KMS-11 (cell line): ENCODE measurements around the gene OLFML3.
A peak's percentile ranks its signal among the peaks of the same experiment; 100 is the strongest.

Experiments used
- H2AFZ ChIP-seq: fragments of 200-600 bp; sonication (generic); 2 replicates; pipeline ENCODE4 v1.6.1; 2016; ENCODE audit warnings: antibody characterized with exemption, mixed run types, low read depth
- H3K27ac ChIP-seq: fragments of 200-600 bp; sonication (generic); 2 replicates; pipeline ENCODE4 v1.6.1; 2016; ENCODE audit warnings: mild to moderate bottlenecking, mixed run types
- H3K27me3 ChIP-seq: fragments of 200-600 bp; sonication (generic); 2 replicates; pipeline ENCODE4 v1.6.1; 2017; ENCODE audit warnings: mild to moderate bottlenecking, low read depth, mixed run types, moderate library complexity; ENCODE audit not compliant: insufficient read depth
- H3K36me3 ChIP-seq: fragments of 200-600 bp; sonication (generic); 2 replicates; pipeline ENCODE4 v1.6.1; 2017; ENCODE audit warnings: mild to moderate bottlenecking, mixed run types; ENCODE audit not compliant: insufficient read depth
- H3K4me1 ChIP-seq: fragments of 200-600 bp; sonication (generic); 2 replicates; pipeline ENCODE4 v1.6.1; 2016; ENCODE audit warnings: mild to moderate bottlenecking, low read depth, mixed run types; ENCODE audit not compliant: poor library complexity, severe bottlenecking
- H3K4me2 ChIP-seq: fragments of 200-600 bp; sonication (generic); 2 replicates; pipeline ENCODE4 v1.7.0; 2016; ENCODE audit warnings: mild to moderate bottlenecking, mixed run types
- H3K4me3 ChIP-seq: fragments of 200-600 bp; sonication (generic); IDR thresholded peaks from 2 replicates; pipeline ENCODE4 v1.6.1; 2017; ENCODE audit warnings: low read depth, low read length, mixed read lengths; ENCODE audit not compliant: insufficient read depth
- H3K79me2 ChIP-seq: fragments of 200-600 bp; sonication (generic); 2 replicates; pipeline ENCODE4 v1.6.1; 2016; ENCODE audit warnings: low read depth, mixed run types; ENCODE audit not compliant: insufficient read depth
- H3K9ac ChIP-seq: fragments of 200-600 bp; sonication (generic); 2 replicates; pipeline ENCODE4 v1.6.1; 2016; ENCODE audit warnings: mild to moderate bottlenecking, mixed run types
- H4K20me1 ChIP-seq: fragments of 200-600 bp; sonication (generic); 2 replicates; pipeline ENCODE4 v1.6.1; 2016; ENCODE audit warnings: mild to moderate bottlenecking, mixed run types; ENCODE audit not compliant: insufficient read depth
- CTCF ChIP-seq: fragments of 200-600 bp; sonication (generic); conservative IDR thresholded peaks from 2 replicates; pipeline ENCODE4 v1.6.1; 2017; ENCODE audit warnings: low read depth, mild to moderate bottlenecking, antibody characterized with exemption, low read length, moderate library complexity, mixed read lengths

OLFML3 gene

GRCh38 chr1:113942527-113942926 lies 36.7 kb upstream of the OLFML3 start:
- peak overlapping the region; percentile 53; the same call in 1 of the 2 replicates for H3K9ac ChIP-seq
- no peaks in the 10 kb centered on the region; the same call in 1 of the 2 replicates for H4K20me1 ChIP-seq
- H3K4me2 ChIP-seq: peak overlapping the region; percentile 99
- H2AFZ ChIP-seq: no peak overlapping the region
- peak overlapping the region; percentile 95 for H3K27ac ChIP-seq
- no peaks in the 10 kb centered on the region for H3K36me3 ChIP-seq
- no peak for TF ChIP-seq CTCF
- peaks cover 73% of the 10 kb centered on the region for H3K79me2 ChIP-seq
- H3K4me3 ChIP-seq: no peak overlapping the region
- H3K4me1 ChIP-seq: peaks cover 94% of the 10 kb centered on the region
- no peaks in the 10 kb centered on the region for H3K27me3 ChIP-seq

GRCh38 chr1:113943028-113943811 lies 36.1 kb upstream of the OLFML3 start:
- Histone ChIP-seq H4K20me1 (no peaks in the 10 kb centered on the region; the same call in 1 of the 2 replicates), H3K4me3 (no peak overlapping the region), H3K9ac (no peak overlapping the region), H3K27me3 (no peaks in the 10 kb centered on the region), H3K4me2 (peak overlapping the region; percentile 99), H3K4me1 (peaks cover 94% of the 10 kb centered on the region), H3K27ac (peak overlapping the region; percentile 95; the same call in 1 of the 2 replicates), H3K36me3 (no peaks in the 10 kb centered on the region), H2AFZ (no peak overlapping the region), H3K79me2 (peaks cover 73% of the 10 kb centered on the region)
- TF ChIP-seq CTCF: no peak

DNA sequence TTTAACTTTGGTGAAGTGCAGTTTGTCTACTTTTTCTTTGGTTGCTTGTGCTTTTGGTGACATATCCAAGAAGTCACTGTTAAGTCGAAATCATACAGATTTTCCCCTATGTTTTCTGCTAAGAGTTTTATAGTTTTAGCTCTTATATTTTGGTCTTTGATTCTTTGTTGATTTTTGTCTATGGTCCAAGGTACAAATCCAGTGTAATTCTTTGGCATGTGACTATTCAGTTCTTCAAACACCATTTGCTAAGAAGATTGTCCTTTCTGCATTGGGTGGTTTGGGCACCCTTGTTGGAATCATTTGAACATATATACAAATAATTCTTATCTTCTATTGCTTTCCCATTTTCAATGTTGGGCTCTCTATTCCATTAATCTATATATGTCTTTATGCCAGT lies 33.9 kb upstream of the OLFML3 start:
- peaks cover 82% of the 10 kb centered on the region for H3K79me2 ChIP-seq
- no peak for TF ChIP-seq CTCF

DNA sequence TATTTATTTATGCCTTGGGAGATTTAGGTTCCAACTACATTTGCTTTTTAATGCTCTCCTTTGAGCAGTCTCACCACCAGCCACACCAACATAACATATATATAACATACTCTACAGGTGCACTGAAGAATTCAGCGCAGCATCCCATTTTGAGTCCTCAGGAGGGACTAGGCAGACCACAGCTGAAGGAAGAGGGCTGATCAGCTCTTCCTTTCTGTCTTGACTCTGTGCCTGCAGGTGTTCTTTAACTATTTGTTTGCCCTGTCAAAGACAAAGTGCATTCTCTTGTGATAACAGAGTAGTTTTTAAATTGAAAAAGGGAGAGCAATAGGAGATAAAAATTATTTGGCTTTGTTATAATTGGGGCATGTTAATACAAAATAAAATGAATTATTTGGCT lies 33.2 kb upstream of the OLFML3 start:
- Histone ChIP-seq H3K36me3 (no peaks in the 10 kb centered on the region), H4K20me1 (no peaks in the 10 kb centered on the region; the same call in 1 of the 2 replicates), H3K27me3 (no peaks in the 10 kb centered on the region), H2AFZ (no peak overlapping the region), H3K9ac (no peak overlapping the region), H3K4me2 (peak overlapping the region; percentile 49), H3K4me1 (peaks cover 79% of the 10 kb centered on the region), H3K79me2 (peaks cover 90% of the 10 kb centered on the region), H3K4me3 (no peak overlapping the region), H3K27ac (peak overlapping the region; percentile 75)
- no peak for TF ChIP-seq CTCF

More for the DNA sequence above, 33.9 kb upstream of the OLFML3 start:
- no peak overlapping the region; the same call in 1 of the 2 replicates for H3K27ac ChIP-seq
- no peaks in the 10 kb centered on the region; the same call in 1 of the 2 replicates for H4K20me1 ChIP-seq
- peaks cover 84% of the 10 kb centered on the region for H3K4me1 ChIP-seq
- H3K27me3 ChIP-seq: no peaks in the 10 kb centered on the region
- H3K36me3 ChIP-seq: no peaks in the 10 kb centered on the region
- H3K4me3 ChIP-seq: no peak overlapping the region
- peak overlapping the region; percentile 49; the same call in 1 of the 2 replicates for H3K4me2 ChIP-seq
- no peak overlapping the region for H2AFZ ChIP-seq
- H3K9ac ChIP-seq: no peak overlapping the region
